Fibroblast of lung (primary cell): ENCODE measurements around the gene KLHL1.

Experiments used
- CTCF ChIP-seq, 2 donors: IDR thresholded peaks in 1 of 2; conservative IDR thresholded peaks in 1 of 2; 1 replicate in 1 of 2; 2 replicates in 1 of 2; pipeline ENCODE4 v1.5.1; 2011 to 2012; ENCODE audit warnings: low read length in 2 of 2, control low read depth in 1 of 2, inconsistent platforms in 1 of 2, low read depth in 1 of 2, mild to moderate bottlenecking in 1 of 2
- EZH2 ChIP-seq: IDR thresholded peaks from 2 replicates; pipeline ENCODE4 v1.5.1; 2012; ENCODE audit warnings: low read length, control low read depth, mild to moderate bottlenecking; ENCODE audit errors: missing control alignments

GRCh38 chr13:70043685-70044084 is 64.6 kb downstream of the KLHL1 start:
- TF ChIP-seq CTCF (conservative IDR thresholded peaks at IDR 0.05 in 1 of 2, IDR thresholded peaks at IDR 0.05 in 1 of 2; ENCODE audit: low read depth in 1 of 2, low read length in 2 of 2) (no peak), EZH2 (no peak)
